Nephron (organoid): ENCODE results near the gene PIGK.

Experiments
- H3K27ac Mint-ChIP-seq, 3 experiments: 2 replicates each; pipeline ENCODE4 v1.8.0; 2020; ENCODE audit warnings: mixed read lengths in 3 of 3, mild to moderate bottlenecking in 2 of 3, moderate library complexity in 1 of 3
- H3K27me3 Mint-ChIP-seq: 2 replicates; pipeline ENCODE4 v1.8.0; 2021; ENCODE audit warnings: low read depth, mild to moderate bottlenecking, moderate library complexity, mixed read lengths
- H3K36me3 Mint-ChIP-seq: 2 replicates; pipeline ENCODE4 v1.8.0; 2020; ENCODE audit warnings: low read depth, mixed read lengths
- H3K4me1 Mint-ChIP-seq: 2 replicates; pipeline ENCODE4 v1.8.0; 2020; ENCODE audit warnings: mixed read lengths
- H3K4me3 Mint-ChIP-seq, 3 experiments: 2 replicates each; pipeline ENCODE4 v1.8.0; 2020; ENCODE audit warnings: mild to moderate bottlenecking in 3 of 3, mixed read lengths in 3 of 3, moderate library complexity in 2 of 3
- H3K9me3 Mint-ChIP-seq: 2 replicates; pipeline ENCODE4 v1.8.0; 2020; ENCODE audit warnings: mixed read lengths
- CTCF ChIP-seq, 3 experiments: fragments of 200-600 bp; sonication (generic); IDR thresholded peaks; one replicate each; pipeline ENCODE4 v1.5.0; 2021; ENCODE audit warnings: antibody characterized with exemption in 3 of 3; ENCODE audit not compliant: unreplicated experiment in 3 of 3

Gene PIGK

GRCh38 chr1:77057994-77058585 is 161.1 kb downstream of the PIGK start:
- Mint-ChIP-seq H3K4me3 (no peak overlapping the region), H3K36me3 (no peaks in the 10 kb centered on the region), H3K27me3 (no peaks in the 10 kb centered on the region), H3K4me1 (no peaks in the 10 kb centered on the region), H3K27ac (no peak overlapping the region), H3K9me3 (no peaks in the 10 kb centered on the region)
- TF ChIP-seq CTCF (IDR thresholded peaks at IDR 0.05; ENCODE audit: unreplicated experiment in 3 of 3): no peak

GRCh38 chr1:77056525-77056924 is 162.7 kb downstream of the PIGK start:
- Mint-ChIP-seq H3K27ac (no peak overlapping the region), H3K4me3 (no peak overlapping the region), H3K27me3 (no peaks in the 10 kb centered on the region), H3K9me3 (no peaks in the 10 kb centered on the region), H3K36me3 (no peaks in the 10 kb centered on the region), H3K4me1 (no peaks in the 10 kb centered on the region)
- no peak for TF ChIP-seq CTCF (IDR thresholded peaks at IDR 0.05; ENCODE audit: unreplicated experiment in 3 of 3)

GRCh38 chr1:77051425-77051824 is 167.8 kb downstream of the PIGK start:
- TF ChIP-seq CTCF (IDR thresholded peaks at IDR 0.05; ENCODE audit: unreplicated experiment in 3 of 3): no peak
- Mint-ChIP-seq H3K4me3 (no peak overlapping the region), H3K27me3 (no peaks in the 10 kb centered on the region), H3K9me3 (no peaks in the 10 kb centered on the region), H3K4me1 (no peaks in the 10 kb centered on the region), H3K36me3 (no peaks in the 10 kb centered on the region), H3K27ac (no peak overlapping the region)

DNA sequence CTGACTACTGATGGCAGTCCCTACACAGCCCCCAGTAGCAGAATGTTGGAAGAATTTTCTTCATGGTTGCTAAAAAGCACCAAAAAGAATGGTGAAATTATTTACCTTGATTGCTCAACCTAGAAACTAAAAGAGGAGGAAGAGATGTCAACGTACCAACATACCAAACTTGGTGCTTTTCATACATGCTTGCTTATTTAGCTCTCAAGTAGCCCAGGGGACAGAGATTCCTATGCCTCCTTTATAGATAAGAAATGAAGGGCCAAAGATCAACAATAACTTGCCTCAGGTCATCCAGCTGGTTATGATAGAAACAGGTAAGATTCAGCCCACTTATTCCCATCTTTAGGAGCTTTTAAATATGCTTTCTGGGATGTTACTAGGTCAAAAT is 170.6 kb downstream of the PIGK start:
- no peak for TF ChIP-seq CTCF (IDR thresholded peaks at IDR 0.05; ENCODE audit: unreplicated experiment in 3 of 3)
- Mint-ChIP-seq H3K4me1 (no peaks in the 10 kb centered on the region), H3K27me3 (no peaks in the 10 kb centered on the region), H3K27ac (no peak overlapping the region), H3K36me3 (no peaks in the 10 kb centered on the region), H3K9me3 (no peaks in the 10 kb centered on the region), H3K4me3 (no peak overlapping the region)

DNA sequence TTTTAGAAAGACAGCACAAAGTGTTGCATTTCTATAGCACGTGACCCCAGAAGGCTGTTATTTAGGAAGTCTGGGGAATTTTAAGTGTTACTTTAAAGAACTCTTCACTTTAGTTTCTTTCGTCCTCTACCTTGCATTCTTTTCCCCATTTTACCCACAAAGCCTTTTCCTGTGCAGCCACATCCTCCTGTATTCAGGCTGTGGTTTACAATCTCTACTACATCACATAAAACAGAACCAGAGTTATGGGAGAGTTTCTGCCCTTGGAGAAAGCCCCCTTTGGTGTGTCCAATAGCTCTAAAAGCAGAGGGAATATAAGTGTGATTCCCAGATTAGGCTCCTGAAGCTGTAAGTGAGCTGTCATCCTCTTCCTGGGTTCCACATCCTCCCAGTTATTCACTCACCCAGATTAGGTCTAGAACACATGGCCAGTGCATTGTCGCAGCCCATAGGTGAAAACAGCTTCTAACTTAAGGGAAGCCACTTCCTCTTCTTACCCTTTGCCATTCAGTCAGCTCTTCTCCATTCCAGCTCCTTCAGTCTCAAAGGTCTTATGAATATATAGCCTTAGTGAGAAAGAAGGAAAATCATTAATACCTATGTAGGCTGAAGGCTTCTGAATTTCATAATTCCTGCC is 171.1 kb downstream of the PIGK start:
- Mint-ChIP-seq H3K9me3 (no peaks in the 10 kb centered on the region), H3K4me1 (no peaks in the 10 kb centered on the region), H3K27ac (no peak overlapping the region), H3K36me3 (no peaks in the 10 kb centered on the region), H3K27me3 (no peaks in the 10 kb centered on the region), H3K4me3 (no peak overlapping the region)
- TF ChIP-seq CTCF (IDR thresholded peaks at IDR 0.05; ENCODE audit: unreplicated experiment in 3 of 3): no peak

GRCh38 chr1:77047575-77047974 is 171.7 kb downstream of the PIGK start:
- Mint-ChIP-seq H3K36me3 (no peaks in the 10 kb centered on the region), H3K27me3 (no peaks in the 10 kb centered on the region), H3K9me3 (no peaks in the 10 kb centered on the region), H3K27ac (no peak overlapping the region), H3K4me1 (no peaks in the 10 kb centered on the region), H3K4me3 (no peak overlapping the region)
- no peak for TF ChIP-seq CTCF (IDR thresholded peaks at IDR 0.05; ENCODE audit: unreplicated experiment in 3 of 3)
